HEK293 (cell line): Measurements from ENCODE around the gene GTF2F1.
A peak's percentile ranks its signal among the peaks of the same experiment; 100 is the strongest.

Experiments used
- CTCF ChIA-PET: fragments of 350-600 bp; formaldehyde crosslinking; extraction: SDS; loops from one replicate; lab custom pipeline; 2021; ENCODE audit warnings: antibody characterized with exemption; lab: Yijun Ruan, JAX
- POLR2A ChIA-PET: fragments of 300-600 bp; formaldehyde crosslinking; extraction: SDS; loops from one replicate; lab custom pipeline; 2020; ENCODE audit warnings: antibody characterized with exemption, inconsistent platforms; lab: Yijun Ruan, JAX
- H3K27ac ChIP-seq: fragments of 200-500 bp; sonication (Bioruptor generic); 2 replicates; pipeline ENCODE4 v1.5.1; 2014; ENCODE audit warnings: low read depth, low read length, control low read depth, inconsistent platforms; ENCODE audit errors: extremely low read depth
- H3K36me3 ChIP-seq, 2 experiments: fragments of 200-500 bp in 1 of 2; sonication (Bioruptor generic) in 1 of 2; 1 replicate in 1 of 2; 2 replicates in 1 of 2; pipeline ENCODE4 v1.5.1; 2014 to 2017; ENCODE audit warnings: inconsistent platforms in 2 of 2, low read length in 2 of 2; ENCODE audit not compliant: control insufficient read depth in 2 of 2, insufficient read depth in 1 of 2
- H3K4me1 ChIP-seq: fragments of 200-500 bp; sonication (Bioruptor generic); 2 replicates; pipeline ENCODE4 v1.5.1; 2014; ENCODE audit warnings: mild to moderate bottlenecking, low read length, inconsistent platforms; ENCODE audit not compliant: control insufficient read depth, insufficient read depth
- H3K4me3 ChIP-seq: 2 replicates; pipeline ENCODE4 v1.5.1; 2011; ENCODE audit warnings: low read depth, mild to moderate bottlenecking, control low read depth, low read length, moderate library complexity
- H3K9me3 ChIP-seq: fragments of 200-500 bp; sonication (Bioruptor generic); 2 replicates; pipeline ENCODE4 v1.5.1; 2014; ENCODE audit warnings: low read depth, low read length, inconsistent platforms; ENCODE audit not compliant: control insufficient read depth, insufficient read depth
- MYNN ChIP-seq: fragments of 450-650 bp; formaldehyde crosslinking; IDR thresholded peaks from 2 replicates; pipeline ENCODE4 v1.5.1; 2016; ENCODE audit warnings: missing biosample characterization, missing genetic modification characterization, borderline replicate concordance
- PRDM1 ChIP-seq: fragments of 450-650 bp; formaldehyde crosslinking; IDR thresholded peaks from 2 replicates; pipeline ENCODE4; 2016; ENCODE audit warnings: missing biosample characterization, missing genetic modification characterization
- SCRT2 ChIP-seq: fragments of 450-650 bp; formaldehyde crosslinking; IDR thresholded peaks from 2 replicates; pipeline ENCODE4 v1.5.1; 2016; ENCODE audit warnings: missing biosample characterization, missing genetic modification characterization
- TSHZ1 ChIP-seq: fragments of 450-650 bp; formaldehyde crosslinking; IDR thresholded peaks from 2 replicates; pipeline ENCODE4 v1.5.1; 2016; ENCODE audit warnings: missing biosample characterization, missing genetic modification characterization, borderline replicate concordance
- ZBTB17 ChIP-seq: fragments of 450-650 bp; formaldehyde crosslinking; IDR thresholded peaks from 2 replicates; pipeline ENCODE4 v1.5.1; 2016; ENCODE audit warnings: missing biosample characterization, missing genetic modification characterization
- ZBTB20 ChIP-seq: fragments of 450-650 bp; formaldehyde crosslinking; IDR thresholded peaks from 2 replicates; pipeline ENCODE4 v1.5.1; 2016; ENCODE audit warnings: missing biosample characterization, missing genetic modification characterization
- ZBTB48 ChIP-seq: fragments of 450-650 bp; formaldehyde crosslinking; IDR thresholded peaks from 2 replicates; pipeline ENCODE4 v1.5.1; 2016; ENCODE audit warnings: missing biosample characterization, missing genetic modification characterization
- ZFP41 ChIP-seq: fragments of 450-650 bp; formaldehyde crosslinking; IDR thresholded peaks from 2 replicates; pipeline ENCODE4 v1.5.1; 2016; ENCODE audit warnings: missing biosample characterization, missing genetic modification characterization, borderline replicate concordance
- ZNF24 ChIP-seq: fragments of 450-650 bp; formaldehyde crosslinking; IDR thresholded peaks from 2 replicates; pipeline ENCODE4 v1.5.1; 2016; ENCODE audit warnings: missing biosample characterization, missing genetic modification characterization
- ZNF335 ChIP-seq: fragments of 450-650 bp; formaldehyde crosslinking; conservative IDR thresholded peaks from 2 replicates; pipeline ENCODE4 v1.5.1; 2016; ENCODE audit warnings: missing biosample characterization, missing genetic modification characterization
- ZNF555 ChIP-seq: fragments of 450-650 bp; formaldehyde crosslinking; conservative IDR thresholded peaks from 2 replicates; pipeline ENCODE4 v1.5.1; 2017; ENCODE audit warnings: missing biosample characterization, mild to moderate bottlenecking, missing genetic modification characterization, inconsistent platforms
- ZNF610 ChIP-seq: fragments of 450-650 bp; formaldehyde crosslinking; IDR thresholded peaks from 2 replicates; pipeline ENCODE4 v1.5.1; 2016; ENCODE audit warnings: missing biosample characterization, missing genetic modification characterization, borderline replicate concordance
- ZNF707 ChIP-seq: fragments of 450-650 bp; formaldehyde crosslinking; IDR thresholded peaks from 2 replicates; pipeline ENCODE4 v1.5.1; 2016; ENCODE audit warnings: missing biosample characterization, missing genetic modification characterization
- ZNF791 ChIP-seq: fragments of 450-650 bp; formaldehyde crosslinking; IDR thresholded peaks from 2 replicates; pipeline ENCODE4 v1.5.1; 2016; ENCODE audit warnings: missing biosample characterization, missing genetic modification characterization
- TF ChIP-seq, protein P1 (sequence below): fragments of 450-650 bp; formaldehyde crosslinking; IDR thresholded peaks from 2 replicates; pipeline ENCODE4 v1.5.1; 2016; ENCODE audit warnings: missing biosample characterization, missing genetic modification characterization
- TF ChIP-seq, protein P2 (sequence below): fragments of 450-650 bp; formaldehyde crosslinking; IDR thresholded peaks from 2 replicates; pipeline ENCODE4 v1.5.1; 2017; ENCODE audit warnings: missing biosample characterization, missing genetic modification characterization

The GTF2F1 gene

DNA sequence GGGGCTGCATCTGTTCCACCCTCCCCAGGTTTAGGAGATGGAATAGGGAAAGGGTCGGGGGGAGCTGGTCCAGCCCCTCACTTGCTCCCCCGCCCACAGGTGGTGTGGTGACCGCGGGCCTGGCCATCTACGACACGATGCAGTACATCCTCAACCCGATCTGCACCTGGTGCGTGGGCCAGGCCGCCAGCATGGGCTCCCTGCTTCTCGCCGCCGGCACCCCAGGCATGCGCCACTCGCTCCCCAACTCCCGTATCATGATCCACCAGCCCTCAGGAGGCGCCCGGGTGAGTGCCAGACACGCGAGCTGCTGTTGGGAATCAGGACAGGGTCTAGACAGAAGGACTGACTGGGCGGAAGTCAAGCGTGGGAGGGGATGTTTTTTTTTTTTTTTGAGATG, 28.6 kb downstream of the GTF2F1 start (continued):
- TF ChIP-seq TSHZ1: no peak
- TF ChIP-seq ZNF555: no peak
- no peak for TF ChIP-seq ZNF707
- no peak for TF ChIP-seq ZNF24 (tag by site-specific recombination)

DNA sequence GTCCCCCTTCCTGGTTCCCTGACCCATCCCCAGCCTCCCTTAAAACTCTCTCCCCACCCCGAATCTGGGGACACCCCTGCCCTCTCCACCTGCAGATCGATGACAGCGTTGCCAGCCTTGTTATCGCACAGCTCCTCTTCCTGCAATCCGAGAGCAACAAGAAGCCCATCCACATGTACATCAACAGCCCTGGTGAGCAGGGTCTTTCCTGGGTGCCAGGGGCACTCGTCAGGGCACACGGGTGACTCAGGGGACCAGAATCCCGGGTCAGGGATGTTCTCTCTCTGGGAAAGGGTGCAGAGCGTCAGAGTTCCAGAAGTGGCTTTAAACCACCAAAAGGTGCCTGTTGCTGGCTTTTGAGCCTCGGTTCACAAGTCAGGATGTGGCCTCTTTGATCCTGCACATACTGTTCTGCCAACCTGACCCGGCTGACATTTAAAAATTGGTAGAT, 30.6 kb downstream of the GTF2F1 start:
- CTCF ChIA-PET: no interaction called here
- H3K4me3 ChIP-seq: peak overlapping the region; percentile 82
- peaks cover 38 to 40% of the 10 kb centered on the region in 2 experiments; a peak in 2 of 3 replicates for H3K36me3 ChIP-seq
- peak overlapping the region; percentile 67; the same call in 1 of the 2 replicates for H3K27ac ChIP-seq
- no peaks in the 10 kb centered on the region for H3K9me3 ChIP-seq
- TF ChIP-seq SCRT2 (tag by site-specific recombination) (peak; percentile 71), ZBTB17 (tag by site-specific recombination) (peak; percentile 75), ZNF791 (tag by site-specific recombination) (0 out of 2 replicates have a peak, but pooled peaks have one; percentile 2), ZFP41 (no peak)
- POLR2A ChIA-PET: interaction anchor here (4.8 kb wide), 1 partner anchor 10 kb away, joined by 60 read pairs; the partner anchor contains the start of gene ALKBH7
- H3K4me1 ChIP-seq: no peaks in the 10 kb centered on the region

- ChIA-PET CTCF (no interaction called here), POLR2A (interaction anchor here (4.8 kb wide), 1 partner anchor 11 kb away, joined by 60 read pairs; the partner anchor contains the start of gene ALKBH7)
- Histone ChIP-seq H3K27ac (peak overlapping the region; percentile 67; the same call in 1 of the 2 replicates), H3K4me3 (peak overlapping the region; percentile 82), H3K9me3 (no peaks in the 10 kb centered on the region), H3K36me3 (peaks cover 34 to 36% of the 10 kb centered on the region in 2 experiments; a peak in 2 of 3 replicates), H3K4me1 (no peaks in the 10 kb centered on the region)
- TF ChIP-seq MYNN (tag by site-specific recombination): no peak
- peak; percentile 1; the same call in 1 of the 2 replicates for TF ChIP-seq ZBTB20 (tag by site-specific recombination)
- TF ChIP-seq, protein P1, sequence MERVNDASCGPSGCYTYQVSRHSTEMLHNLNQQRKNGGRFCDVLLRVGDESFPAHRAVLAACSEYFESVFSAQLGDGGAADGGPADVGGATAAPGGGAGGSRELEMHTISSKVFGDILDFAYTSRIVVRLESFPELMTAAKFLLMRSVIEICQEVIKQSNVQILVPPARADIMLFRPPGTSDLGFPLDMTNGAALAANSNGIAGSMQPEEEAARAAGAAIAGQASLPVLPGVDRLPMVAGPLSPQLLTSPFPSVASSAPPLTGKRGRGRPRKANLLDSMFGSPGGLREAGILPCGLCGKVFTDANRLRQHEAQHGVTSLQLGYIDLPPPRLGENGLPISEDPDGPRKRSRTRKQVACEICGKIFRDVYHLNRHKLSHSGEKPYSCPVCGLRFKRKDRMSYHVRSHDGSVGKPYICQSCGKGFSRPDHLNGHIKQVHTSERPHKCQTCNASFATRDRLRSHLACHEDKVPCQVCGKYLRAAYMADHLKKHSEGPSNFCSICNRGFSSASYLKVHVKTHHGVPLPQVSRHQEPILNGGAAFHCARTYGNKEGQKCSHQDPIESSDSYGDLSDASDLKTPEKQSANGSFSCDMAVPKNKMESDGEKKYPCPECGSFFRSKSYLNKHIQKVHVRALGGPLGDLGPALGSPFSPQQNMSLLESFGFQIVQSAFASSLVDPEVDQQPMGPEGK (tag by site-specific recombination): 0 out of 2 replicates have a peak, but pooled peaks have one; percentile 10
- TF ChIP-seq ZNF610 (tag by site-specific recombination): no peak
- TF ChIP-seq ZBTB48 (tag by site-specific recombination): 0 out of 2 replicates have a peak, but pooled peaks have one; percentile 18
- TF ChIP-seq ZNF335 (tag by site-specific recombination): peak; percentile 73; the same call in 1 of the 2 replicates
- TF ChIP-seq PRDM1 (tag by site-specific recombination): peak; percentile 13; the same call in 1 of the 2 replicates
- TF ChIP-seq, protein P2, sequence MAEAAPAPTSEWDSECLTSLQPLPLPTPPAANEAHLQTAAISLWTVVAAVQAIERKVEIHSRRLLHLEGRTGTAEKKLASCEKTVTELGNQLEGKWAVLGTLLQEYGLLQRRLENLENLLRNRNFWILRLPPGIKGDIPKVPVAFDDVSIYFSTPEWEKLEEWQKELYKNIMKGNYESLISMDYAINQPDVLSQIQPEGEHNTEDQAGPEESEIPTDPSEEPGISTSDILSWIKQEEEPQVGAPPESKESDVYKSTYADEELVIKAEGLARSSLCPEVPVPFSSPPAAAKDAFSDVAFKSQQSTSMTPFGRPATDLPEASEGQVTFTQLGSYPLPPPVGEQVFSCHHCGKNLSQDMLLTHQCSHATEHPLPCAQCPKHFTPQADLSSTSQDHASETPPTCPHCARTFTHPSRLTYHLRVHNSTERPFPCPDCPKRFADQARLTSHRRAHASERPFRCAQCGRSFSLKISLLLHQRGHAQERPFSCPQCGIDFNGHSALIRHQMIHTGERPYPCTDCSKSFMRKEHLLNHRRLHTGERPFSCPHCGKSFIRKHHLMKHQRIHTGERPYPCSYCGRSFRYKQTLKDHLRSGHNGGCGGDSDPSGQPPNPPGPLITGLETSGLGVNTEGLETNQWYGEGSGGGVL: 0 out of 2 replicates have a peak, but pooled peaks have one; percentile 2
- 0 out of 2 replicates have a peak, but pooled peaks have one; percentile 61 for TF ChIP-seq ZNF791 (tag by site-specific recombination)
Measured at GRCh38 chr19:6362027-6362350, 31.0 kb downstream of the GTF2F1 start.
